Thoracic aorta (tissue), 2 donors: ENCODE data around the gene F12. TPM values are rescaled to one million over a fixed set of nuclear protein-coding genes. Genes with fewer than 3 reads are reported as not detected.

ENCODE experiments used
- ATAC-seq: fragments of 150-250 bp; one replicate; pipeline ENCODE4 v1.8.0; 2017; ENCODE audit warnings: low read depth; ENCODE audit not compliant: insufficient number of reproducible peaks, low FRiP score
- DNase-seq: peaks from one replicate; pipeline ENCODE4 v3.0.0-alpha.2; 2020; ENCODE audit warnings: low spot score
- H3K27ac ChIP-seq, 2 donors: fragments of 200-600 bp; sonication (generic); 1 replicate in 1 of 2; 2 replicates in 1 of 2; pipeline ENCODE4 v1.5.1; 2016; ENCODE audit warnings: mild to moderate bottlenecking in 2 of 2, moderate library complexity in 2 of 2
- H3K27me3 ChIP-seq: fragments of 200-600 bp; sonication (generic); replicated peaks from 2 replicates; pipeline ENCODE4 v1.6.0; 2016; ENCODE audit warnings: mild to moderate bottlenecking; ENCODE audit not compliant: insufficient read depth
- H3K36me3 ChIP-seq: fragments of 200-600 bp; sonication (generic); one replicate; pipeline ENCODE4 v1.5.1; 2016
- H3K4me1 ChIP-seq, 2 donors: fragments of 200-600 bp; sonication (generic); 1 replicate in 1 of 2; 2 replicates in 1 of 2; pipeline versions ENCODE4 v1.5.1 to v1.6.0; 2016; ENCODE audit warnings: low read depth in 2 of 2, mild to moderate bottlenecking in 1 of 2; ENCODE audit not compliant: control insufficient read depth in 1 of 2
- H3K4me3 ChIP-seq: fragments of 200-600 bp; sonication (generic); 2 replicates; pipeline ENCODE4 v1.5.1; 2016; ENCODE audit warnings: mild to moderate bottlenecking
- H3K9me3 ChIP-seq: fragments of 200-600 bp; sonication (generic); 2 replicates; pipeline ENCODE4 v1.5.1; 2016
- total RNA-seq, 2 donors: library from RNA; depleted of rRNA; stranded (reverse); fragments of >200 nt; gene quantifications; one replicate each; pipeline versions ENCODE4 v1.1.0 to v1.2.3, GENCODE V29; 2016
- TF ChIP-seq, protein P1 (sequence below): fragments of 200-600 bp; sonication (generic); IDR thresholded peaks from one replicate; pipeline ENCODE4 v1.5.1; 2019; ENCODE audit warnings: antibody characterized with exemption

The F12 gene
- total RNA-seq, 2 donors from 2014 or later, result not detected

- Histone ChIP-seq H3K4me3 (peak overlapping the region; percentile 81), H3K36me3 (no peaks in the 10 kb centered on the region), H3K27ac (peak overlapping the region in 1 of 2 donors; percentile 4), H3K9me3 (no peaks in the 10 kb centered on the region), H3K4me1 (peaks cover 17 to 38% of the 10 kb centered on the region in 2 donors), H3K27me3 (peaks cover 32% of the 10 kb centered on the region)
- ATAC-seq (no peak), DNase-seq (no peak)
- TF ChIP-seq, protein P1, sequence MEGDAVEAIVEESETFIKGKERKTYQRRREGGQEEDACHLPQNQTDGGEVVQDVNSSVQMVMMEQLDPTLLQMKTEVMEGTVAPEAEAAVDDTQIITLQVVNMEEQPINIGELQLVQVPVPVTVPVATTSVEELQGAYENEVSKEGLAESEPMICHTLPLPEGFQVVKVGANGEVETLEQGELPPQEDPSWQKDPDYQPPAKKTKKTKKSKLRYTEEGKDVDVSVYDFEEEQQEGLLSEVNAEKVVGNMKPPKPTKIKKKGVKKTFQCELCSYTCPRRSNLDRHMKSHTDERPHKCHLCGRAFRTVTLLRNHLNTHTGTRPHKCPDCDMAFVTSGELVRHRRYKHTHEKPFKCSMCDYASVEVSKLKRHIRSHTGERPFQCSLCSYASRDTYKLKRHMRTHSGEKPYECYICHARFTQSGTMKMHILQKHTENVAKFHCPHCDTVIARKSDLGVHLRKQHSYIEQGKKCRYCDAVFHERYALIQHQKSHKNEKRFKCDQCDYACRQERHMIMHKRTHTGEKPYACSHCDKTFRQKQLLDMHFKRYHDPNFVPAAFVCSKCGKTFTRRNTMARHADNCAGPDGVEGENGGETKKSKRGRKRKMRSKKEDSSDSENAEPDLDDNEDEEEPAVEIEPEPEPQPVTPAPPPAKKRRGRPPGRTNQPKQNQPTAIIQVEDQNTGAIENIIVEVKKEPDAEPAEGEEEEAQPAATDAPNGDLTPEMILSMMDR, result no peak
These were observed 6.1 kb downstream of the F12 start for GRCh38 chr5:177403102-177403791.

- H3K36me3 ChIP-seq, result no peaks in the 10 kb centered on the region
- no peaks in the 10 kb centered on the region for H3K9me3 ChIP-seq
- H3K4me1 ChIP-seq, result peaks cover 17 to 38% of the 10 kb centered on the region in 2 donors
- peak overlapping the region; percentile 81 for H3K4me3 ChIP-seq
- TF ChIP-seq, protein P1, result peak; percentile 16
- H3K27ac ChIP-seq, result no peak overlapping the region
- no peak for ATAC-seq
- peaks cover 32% of the 10 kb centered on the region for H3K27me3 ChIP-seq
- no peak for DNase-seq
These were observed 6.9 kb downstream of the F12 start for GRCh38 chr5:177402271-177403043.

GRCh38 chr5:177399997-177400868 is 9.1 kb downstream of the F12 start, which contains the start of gene PFN3:
Gene PFN3, minus strand, starts transcription at chr5:177400661. Its CDS starts 85 bp downstream, at chr5:177400576.
- H3K27ac ChIP-seq, result no peak within 1 kb of the TSS
- peaks cover 17 to 38% of the 10 kb centered on the region in 2 donors for H3K4me1 ChIP-seq
- H3K36me3 ChIP-seq, result no peaks in the 10 kb centered on the region
- H3K9me3 ChIP-seq, result no peaks in the 10 kb centered on the region
- TF ChIP-seq, protein P1, result no peak
- peaks cover 32% of the 10 kb centered on the region for H3K27me3 ChIP-seq
- ATAC-seq (no peak), DNase-seq (no peak)
- H3K4me3 ChIP-seq, result no peak within 1 kb of the TSS

- TF ChIP-seq, protein P1, result no peak
- H3K27me3 ChIP-seq, result peaks cover 32% of the 10 kb centered on the region
These were observed 11.4 kb downstream of the F12 start for GRCh38 chr5:177397875-177398390.

More at GRCh38 chr5:177397875-177398390, 11.4 kb downstream of the F12 start:
- no peak overlapping the region for H3K4me3 ChIP-seq
- no peak for DNase-seq
- no peak for ATAC-seq
- no peak overlapping the region for H3K27ac ChIP-seq
- no peaks in the 10 kb centered on the region for H3K36me3 ChIP-seq
- H3K4me1 ChIP-seq, result peaks cover 6 to 20% of the 10 kb centered on the region in 2 donors
- no peaks in the 10 kb centered on the region for H3K9me3 ChIP-seq
